ENCODE measurements around the gene PGM2L1. TPM values are rescaled to one million over a fixed set of nuclear protein-coding genes. Genes with fewer than 3 reads are reported as not detected.

Gene PGM2L1
- total and polyA plus RNA-seq, 2 of the 13 experiments (the other 11 are each of a cell fraction or from before 2014, with no cell fraction given) = 0.57 to 1.2 TPM

DNA sequence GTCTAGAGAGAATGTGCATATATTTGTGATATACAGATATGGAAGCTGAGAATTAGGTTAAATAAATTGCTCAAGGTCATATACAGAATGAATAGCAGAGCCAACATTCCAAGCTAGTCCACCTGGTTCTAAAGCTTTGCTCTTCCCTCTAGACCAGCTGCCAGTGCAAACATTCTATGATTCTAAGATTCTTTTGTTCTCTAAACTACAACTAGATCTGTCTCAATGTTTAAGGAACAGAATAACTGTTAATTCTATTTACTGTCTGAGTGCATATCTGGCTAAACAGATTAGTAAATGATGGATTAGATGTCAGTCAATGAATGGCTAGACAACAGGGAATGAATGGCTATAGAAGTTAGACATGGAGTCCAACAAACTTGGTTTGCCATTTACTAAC is 49.5 kb upstream of the PGM2L1 start:
- Histone ChIP-seq H4K20me1 (ENCODE audit: insufficient read depth, low read length) (no peaks in the 10 kb centered on the region), H3K4me3 (replicated peaks in 1 of 3; ENCODE audit: insufficient read depth in 1 of 3, low read depth in 2 of 3, low read length in 3 of 3) (no peak overlapping the region), H3K4me2 (ENCODE audit: low read depth, low read length) (no peak overlapping the region), H3K27ac (ENCODE audit: extremely low read length, insufficient read depth, low read length) (no peak overlapping the region), H3K9me3 (ENCODE audit: low read length) (no peaks in the 10 kb centered on the region), H3K79me2 (ENCODE audit: insufficient read depth, low read length) (no peaks in the 10 kb centered on the region), H3K4me1 (ENCODE audit: insufficient read depth, low read length) (peaks cover 15% of the 10 kb centered on the region; the same call in 1 of the 2 replicates), H2AFZ (ENCODE audit: low read length) (no peak overlapping the region), H3K36me3 (replicated peaks in 1 of 2; ENCODE audit: control insufficient read depth in 1 of 2, insufficient read depth in 2 of 2, low read length in 2 of 2) (no peaks in the 10 kb centered on the region), H3K27me3 (ENCODE audit: control insufficient read depth in 1 of 2, insufficient read depth in 2 of 2, low read length in 2 of 2) (peaks cover 0 to 4% of the 10 kb centered on the region in 2 experiments; a peak in 2 of 5 replicates), H3K9ac (ENCODE audit: insufficient read depth, low read depth, low read length) (no peak overlapping the region)
- POLR2A ChIA-PET = no interaction called here
- intact Hi-C loops (cut with micrococcal nuclease; ENCODE audit: unreplicated experiment) = no loop called here
- no peak for DNase-seq (ENCODE audit: low spot score)
- ATAC-seq = no peak
- CTCF ChIA-PET (ENCODE audit: low intra/inter-chr PET ratio, low total read pairs) = interaction anchor here (4.6 kb wide), 1 partner anchor 59 kb away, joined by 43 read pairs; no protein-coding TSS in a partner anchor
- in situ Hi-C loops (cut with HindIII; ENCODE audit: extremely low pct_ligation_motif_present, low pct_unique_long_range_greater_than_20kb) = loop anchor here (10.0 kb wide), 1 partner anchor 53 kb away; the partner anchor contains the start of gene PGM2L1
- BruUV-seq (replicated peaks) = no TSS peak
- FAIRE-seq = no peak
- TF ChIP-seq RFX5 (IDR thresholded peaks at IDR 0.05; ENCODE audit: low read depth, low read length) = no peak
- no peak for TF ChIP-seq ZNF205 (CRISPR knock-in tag; IDR thresholded peaks at IDR 0.05)
- TF ChIP-seq KLF12 (CRISPR knock-in tag; IDR thresholded peaks at IDR 0.05; ENCODE audit: borderline replicate concordance) = no peak
- no peak for TF ChIP-seq SETDB1 (CRISPR knock-in tag; IDR thresholded peaks at IDR 0.05; ENCODE audit: borderline replicate concordance)
- TF ChIP-seq KLF16 (CRISPR knock-in tag; IDR thresholded peaks at IDR 0.05) = no peak
- no peak for TF ChIP-seq SMYD3 (CRISPR knock-in tag; IDR thresholded peaks at IDR 0.05)
- no peak for TF ChIP-seq HDAC2 (CRISPR knock-in tag; IDR thresholded peaks at IDR 0.05)
- no peak for TF ChIP-seq JUNB (CRISPR knock-in tag; IDR thresholded peaks at IDR 0.05; ENCODE audit: borderline replicate concordance)
- no peak for TF ChIP-seq GATAD2A (CRISPR knock-in tag; IDR thresholded peaks at IDR 0.05)

DNA sequence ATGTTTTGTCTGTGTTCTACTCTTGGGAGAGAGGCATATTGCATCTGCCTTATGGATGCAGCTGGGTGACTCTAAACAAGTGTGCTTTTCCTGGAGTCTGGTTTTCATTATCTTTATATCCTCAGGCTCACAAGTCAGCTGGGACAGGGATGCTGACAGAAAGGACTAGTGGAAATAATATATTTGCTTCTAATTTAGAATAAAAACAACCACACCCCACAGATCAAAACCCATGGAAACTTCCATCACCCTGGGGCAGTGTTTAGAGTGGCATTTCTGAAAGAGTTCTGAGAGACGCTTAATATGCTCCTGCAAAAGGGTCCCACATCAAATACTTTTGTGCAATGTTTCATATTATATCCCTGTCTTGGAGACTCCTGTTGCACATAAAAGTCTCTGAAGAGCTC is 48.3 kb upstream of the PGM2L1 start:
- no peak for DNase-seq (ENCODE audit: low spot score)
- H4K20me1 ChIP-seq (ENCODE audit: insufficient read depth, low read length) = no peaks in the 10 kb centered on the region
- no peaks in the 10 kb centered on the region for H3K79me2 ChIP-seq (ENCODE audit: insufficient read depth, low read length)
- H3K27me3 ChIP-seq (ENCODE audit: control insufficient read depth in 1 of 2, insufficient read depth in 2 of 2, low read length in 2 of 2) = peaks cover 0 to 4% of the 10 kb centered on the region in 2 experiments; a peak in 2 of 5 replicates
- TF ChIP-seq ZNF850 (CRISPR knock-in tag; conservative IDR thresholded peaks at IDR 0.05) = no peak
- no peak for TF ChIP-seq MED8 (CRISPR knock-in tag; IDR thresholded peaks at IDR 0.05; ENCODE audit: insufficient replicate concordance)
- no peak for TF ChIP-seq PHF21A (CRISPR knock-in tag; IDR thresholded peaks at IDR 0.05)
- TF ChIP-seq, protein P1, sequence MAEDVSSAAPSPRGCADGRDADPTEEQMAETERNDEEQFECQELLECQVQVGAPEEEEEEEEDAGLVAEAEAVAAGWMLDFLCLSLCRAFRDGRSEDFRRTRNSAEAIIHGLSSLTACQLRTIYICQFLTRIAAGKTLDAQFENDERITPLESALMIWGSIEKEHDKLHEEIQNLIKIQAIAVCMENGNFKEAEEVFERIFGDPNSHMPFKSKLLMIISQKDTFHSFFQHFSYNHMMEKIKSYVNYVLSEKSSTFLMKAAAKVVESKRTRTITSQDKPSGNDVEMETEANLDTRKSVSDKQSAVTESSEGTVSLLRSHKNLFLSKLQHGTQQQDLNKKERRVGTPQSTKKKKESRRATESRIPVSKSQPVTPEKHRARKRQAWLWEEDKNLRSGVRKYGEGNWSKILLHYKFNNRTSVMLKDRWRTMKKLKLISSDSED (CRISPR knock-in tag; IDR thresholded peaks at IDR 0.05) = no peak
- no peak for TF ChIP-seq ZNF772 (CRISPR knock-in tag; IDR thresholded peaks at IDR 0.05)
- TF ChIP-seq ZNF44 (CRISPR knock-in tag; IDR thresholded peaks at IDR 0.05) = no peak
- no peak for TF ChIP-seq ZNF790 (CRISPR knock-in tag; IDR thresholded peaks at IDR 0.05; ENCODE audit: borderline replicate concordance)
- TF ChIP-seq, protein P2, sequence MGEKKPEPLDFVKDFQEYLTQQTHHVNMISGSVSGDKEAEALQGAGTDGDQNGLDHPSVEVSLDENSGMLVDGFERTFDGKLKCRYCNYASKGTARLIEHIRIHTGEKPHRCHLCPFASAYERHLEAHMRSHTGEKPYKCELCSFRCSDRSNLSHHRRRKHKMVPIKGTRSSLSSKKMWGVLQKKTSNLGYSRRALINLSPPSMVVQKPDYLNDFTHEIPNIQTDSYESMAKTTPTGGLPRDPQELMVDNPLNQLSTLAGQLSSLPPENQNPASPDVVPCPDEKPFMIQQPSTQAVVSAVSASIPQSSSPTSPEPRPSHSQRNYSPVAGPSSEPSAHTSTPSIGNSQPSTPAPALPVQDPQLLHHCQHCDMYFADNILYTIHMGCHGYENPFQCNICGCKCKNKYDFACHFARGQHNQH (CRISPR knock-in tag; IDR thresholded peaks at IDR 0.05) = no peak
- TF ChIP-seq SP2 (CRISPR knock-in tag; IDR thresholded peaks at IDR 0.05) = no peak
- TF ChIP-seq ZSCAN21 (CRISPR knock-in tag; IDR thresholded peaks at IDR 0.05; ENCODE audit: borderline replicate concordance) = no peak
- no peak overlapping the region for H3K4me3 ChIP-seq (replicated peaks in 1 of 3; ENCODE audit: insufficient read depth in 1 of 3, low read depth in 2 of 3, low read length in 3 of 3)
- in situ Hi-C loops (cut with HindIII; ENCODE audit: extremely low pct_ligation_motif_present, low pct_unique_long_range_greater_than_20kb) (loop anchor here (10.0 kb wide), 1 partner anchor 52 kb away; the partner anchor contains the start of gene PGM2L1), intact Hi-C loops (cut with micrococcal nuclease; ENCODE audit: unreplicated experiment) (no loop called here)
- no peak overlapping the region for H3K4me2 ChIP-seq (ENCODE audit: low read depth, low read length)
- no TSS peak for BruUV-seq (replicated peaks)
- ChIA-PET POLR2A (no interaction called here), CTCF (ENCODE audit: low intra/inter-chr PET ratio, low total read pairs) (interaction anchor here (4.6 kb wide), 1 partner anchor 58 kb away, joined by 43 read pairs; no protein-coding TSS in a partner anchor)
- no peak overlapping the region for H2AFZ ChIP-seq (ENCODE audit: low read length)
- H3K9ac ChIP-seq (ENCODE audit: insufficient read depth, low read depth, low read length) = no peak overlapping the region
- WGBS (ENCODE audit: low lambda C conversion rate) = 92% methylated on average over 1 of the region's 1 CpG
- no peaks in the 10 kb centered on the region for H3K36me3 ChIP-seq (replicated peaks in 1 of 2; ENCODE audit: control insufficient read depth in 1 of 2, insufficient read depth in 2 of 2, low read length in 2 of 2)
- H3K4me1 ChIP-seq (ENCODE audit: insufficient read depth, low read length) = peaks cover 19% of the 10 kb centered on the region; the same call in 1 of the 2 replicates
- no peak for ATAC-seq
- H3K9me3 ChIP-seq (ENCODE audit: low read length) = no peaks in the 10 kb centered on the region
- no peak for FAIRE-seq
- no peak overlapping the region for H3K27ac ChIP-seq (ENCODE audit: extremely low read length, insufficient read depth, low read length)
